GM12873 (cell line): ENCODE measurements around the gene SH3GLB2.

Experiments
- CTCF ChIP-seq: IDR thresholded peaks from 2 replicates; pipeline ENCODE4 v1.5.1; 2012; ENCODE audit warnings: low read depth, mild to moderate bottlenecking, moderate library complexity, low read length, control low read depth; ENCODE audit not compliant: insufficient read depth; ENCODE audit errors: missing control alignments

Gene SH3GLB2

GRCh38 chr9:129001504-129002325, 26.4 kb downstream of the SH3GLB2 start:
- no peak for TF ChIP-seq CTCF

- no peak for TF ChIP-seq CTCF
These were observed 28.4 kb downstream of the SH3GLB2 start for GRCh38 chr9:128999581-129000206.

GRCh38 chr9:128998462-128998861, 29.7 kb downstream of the SH3GLB2 start:
- no peak for TF ChIP-seq CTCF

GRCh38 chr9:128995791-128996190, 32.3 kb downstream of the SH3GLB2 start:
- TF ChIP-seq CTCF: no peak

- TF ChIP-seq CTCF: peak; percentile 37
These were observed 35.1 kb downstream of the SH3GLB2 start for GRCh38 chr9:128992995-128993394.

- no peak for TF ChIP-seq CTCF
These were observed 40.3 kb downstream of the SH3GLB2 start for GRCh38 chr9:128987805-128988204.

- no peak for TF ChIP-seq CTCF
These were observed 41.5 kb downstream of the SH3GLB2 start for GRCh38 chr9:128986671-128987070.
